IPS-18c (cell line): Measurements from ENCODE around the gene LCE5A.
"Not testable (repeated sequence)": the region's sequence is repeated elsewhere in the genome, so short reads cannot be mapped to it uniquely, and the experiment has no call there.

ENCODE experiments used
- H3K4me3 ChIP-seq: 2 replicates; pipeline ENCODE4 v1.7.0; 2013; ENCODE audit warnings: low read depth, mild to moderate bottlenecking, low read length, moderate library complexity; ENCODE audit not compliant: insufficient read depth
- H3K9me3 ChIP-seq: one replicate; pipeline ENCODE4 v1.6.1; 2013; ENCODE audit warnings: mild to moderate bottlenecking, low read length, moderate library complexity; ENCODE audit not compliant: control insufficient read depth, insufficient read depth

Gene LCE5A, protein sequence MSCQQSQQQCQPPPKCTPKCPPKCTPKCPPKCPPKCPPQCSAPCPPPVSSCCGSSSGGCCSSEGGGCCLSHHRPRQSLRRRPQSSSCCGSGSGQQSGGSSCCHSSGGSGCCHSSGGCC

DNA sequence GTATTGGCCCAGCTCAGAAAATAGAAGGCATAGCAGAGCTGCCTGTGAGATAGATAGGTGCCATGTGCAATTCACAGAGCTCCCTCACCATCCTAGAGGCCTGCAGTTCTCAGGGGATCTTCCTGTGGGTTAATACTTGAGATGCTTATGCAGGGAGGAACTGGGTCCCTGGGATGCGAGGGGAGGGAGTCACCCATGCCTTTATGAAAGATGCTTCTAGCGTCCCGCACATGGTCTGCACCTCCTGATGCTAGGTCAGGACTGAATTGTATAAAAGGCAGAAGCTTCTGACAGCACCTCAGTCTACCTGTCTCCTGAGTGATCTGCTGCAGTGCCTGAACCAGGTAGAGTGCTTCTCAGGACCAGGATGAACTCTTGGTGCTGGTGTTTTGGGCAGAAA is at the start of gene LCE5A:
Gene LCE5A (plus strand): TSS at position 301 of the 400 bp plus-strand sequence. CDS start 732 bp downstream, outside the sequence.
- Histone ChIP-seq H3K9me3 (peaks cover 10% of the 10 kb centered on the region), H3K4me3 (no peak within 1 kb of the TSS)

DNA sequence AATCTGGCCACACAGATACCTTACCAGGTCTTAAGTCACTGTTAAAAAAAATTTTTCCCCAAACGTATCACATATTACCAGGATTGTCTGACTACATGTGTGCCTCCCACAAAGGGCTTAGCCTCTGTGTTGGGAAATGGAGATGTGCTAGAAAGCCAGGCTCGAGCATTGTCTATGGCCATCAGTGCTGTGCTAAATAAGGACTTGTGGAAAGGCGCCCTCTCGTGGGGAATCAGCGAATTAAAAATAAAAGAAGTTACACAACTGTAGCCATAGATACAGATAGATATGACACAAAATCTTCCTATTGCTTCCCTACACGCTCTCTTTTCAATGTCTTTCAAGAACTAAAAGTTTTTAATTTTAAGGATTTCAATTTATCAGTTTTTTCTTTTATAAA is 49.1 kb upstream of the LCE5A start:
- no peak overlapping the region for H3K4me3 ChIP-seq
- peaks cover 2% of the 10 kb centered on the region for H3K9me3 ChIP-seq

DNA sequence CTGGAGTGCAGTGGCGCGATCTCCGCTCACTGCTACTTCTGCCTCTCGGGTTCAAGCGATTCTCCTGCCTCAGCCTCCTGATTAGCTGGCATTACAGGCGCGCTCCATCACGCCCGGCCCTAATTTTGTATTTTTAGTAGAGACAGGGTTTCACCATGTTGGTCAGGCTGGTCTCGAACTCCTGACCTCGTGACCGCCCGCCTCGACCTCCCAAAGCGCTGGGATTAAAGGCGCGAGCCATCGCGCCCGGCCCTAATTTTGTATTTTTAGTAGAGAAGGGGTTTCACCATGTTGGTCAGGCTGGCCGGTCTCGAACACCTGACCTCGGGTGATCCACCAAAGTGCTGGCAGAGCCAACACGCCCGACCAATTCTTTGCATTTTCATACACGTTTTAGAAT is 48.0 kb upstream of the LCE5A start:
- no peak overlapping the region for H3K4me3 ChIP-seq

DNA sequence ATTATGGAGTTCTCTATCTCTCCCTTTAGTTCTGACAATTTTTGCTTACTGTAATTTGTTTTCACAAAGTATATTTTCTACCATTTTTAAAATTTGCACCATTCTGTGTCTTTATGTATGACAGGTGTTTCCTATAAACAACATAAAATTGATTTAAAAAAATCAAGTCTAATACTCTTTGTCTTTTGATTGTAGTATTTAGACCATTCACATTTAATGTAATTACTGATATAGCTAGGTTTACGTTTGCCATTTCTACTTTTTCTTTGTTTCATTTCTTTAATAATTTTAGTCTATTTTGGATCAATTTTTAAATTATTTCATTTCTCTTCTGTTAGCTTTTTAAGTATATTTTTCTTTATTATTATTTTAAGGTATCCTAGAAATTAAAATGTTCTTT is 44.4 kb upstream of the LCE5A start:
- Histone ChIP-seq H3K4me3 (no peak overlapping the region), H3K9me3 (peaks cover 4% of the 10 kb centered on the region)

More for the DNA sequence above, 48.0 kb upstream of the LCE5A start:
- H3K9me3 ChIP-seq = peaks cover under 1% of the 10 kb centered on the region

DNA sequence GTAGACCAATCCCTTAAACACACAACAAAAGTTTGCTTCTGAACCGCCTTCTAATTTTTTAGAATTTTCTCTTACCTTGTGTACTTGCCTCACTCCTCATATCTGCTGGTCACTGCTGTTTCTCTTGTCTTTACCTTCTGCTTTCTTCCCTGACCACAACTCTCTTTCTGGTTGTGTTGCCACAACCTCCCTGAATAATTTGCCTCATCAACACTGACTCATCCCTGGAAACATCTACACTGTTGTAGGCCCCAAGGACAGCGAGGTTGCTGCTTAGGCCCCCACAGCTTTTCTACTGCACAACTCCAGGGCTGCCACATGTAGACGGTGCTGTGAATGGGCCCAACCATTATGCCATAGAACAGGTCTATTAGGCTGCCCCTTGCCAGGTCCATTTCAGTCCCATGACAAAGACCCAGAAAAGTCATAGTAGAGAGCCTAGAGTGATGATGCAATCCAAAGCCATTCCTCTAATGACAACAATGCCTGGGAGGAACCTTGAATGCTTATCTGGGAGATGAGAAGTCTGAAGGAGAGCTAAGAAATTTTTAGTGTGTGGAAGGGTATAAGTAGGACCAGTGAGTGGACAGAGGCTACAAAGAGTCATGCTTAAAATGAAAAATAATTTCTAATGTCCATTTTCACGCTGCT is 36.6 kb upstream of the LCE5A start:
- Histone ChIP-seq H3K4me3 (no peak overlapping the region), H3K9me3 (peaks cover 15% of the 10 kb centered on the region)

DNA sequence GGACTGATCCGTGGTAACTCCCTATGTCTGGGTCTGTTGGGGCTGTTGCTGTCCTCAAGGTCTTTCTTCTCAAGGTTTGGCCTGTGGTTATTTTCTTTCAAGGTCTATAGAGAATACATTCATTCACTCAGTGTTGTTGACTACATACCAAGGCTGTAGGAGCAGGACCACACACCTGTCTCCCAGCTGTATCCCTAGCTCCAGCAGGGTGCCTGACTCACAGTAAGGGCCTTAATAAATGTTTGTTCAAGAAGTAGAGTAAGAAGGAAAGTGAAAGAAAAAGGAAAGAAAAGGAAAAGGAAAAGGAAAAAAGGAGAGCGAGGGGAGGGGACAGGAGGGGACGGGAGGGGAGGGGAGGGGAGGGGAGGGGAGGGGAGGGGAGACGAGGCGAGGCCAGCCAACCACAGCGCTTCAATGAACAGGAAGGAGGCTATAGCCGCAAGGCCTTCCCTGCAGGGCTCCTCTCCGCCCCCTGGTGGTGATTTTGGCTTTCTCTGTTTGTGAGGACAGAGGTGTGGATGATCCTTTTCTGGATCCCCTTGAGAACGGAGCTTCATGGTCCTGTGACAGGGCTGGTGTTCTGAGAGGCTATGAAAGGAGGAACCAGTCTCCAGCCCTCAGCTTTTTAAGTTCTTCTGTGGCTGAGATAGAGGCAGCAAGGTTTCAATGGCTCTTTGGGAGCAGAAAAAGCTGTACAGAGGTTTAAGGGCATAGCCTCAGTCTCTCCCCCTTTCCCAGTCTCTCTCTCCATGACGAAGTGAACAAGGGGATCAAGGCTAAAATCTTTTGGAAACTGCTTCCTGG is 30.6 kb upstream of the LCE5A start:
- Histone ChIP-seq H3K9me3 (peaks cover 12% of the 10 kb centered on the region), H3K4me3 (no peak overlapping the region)

DNA sequence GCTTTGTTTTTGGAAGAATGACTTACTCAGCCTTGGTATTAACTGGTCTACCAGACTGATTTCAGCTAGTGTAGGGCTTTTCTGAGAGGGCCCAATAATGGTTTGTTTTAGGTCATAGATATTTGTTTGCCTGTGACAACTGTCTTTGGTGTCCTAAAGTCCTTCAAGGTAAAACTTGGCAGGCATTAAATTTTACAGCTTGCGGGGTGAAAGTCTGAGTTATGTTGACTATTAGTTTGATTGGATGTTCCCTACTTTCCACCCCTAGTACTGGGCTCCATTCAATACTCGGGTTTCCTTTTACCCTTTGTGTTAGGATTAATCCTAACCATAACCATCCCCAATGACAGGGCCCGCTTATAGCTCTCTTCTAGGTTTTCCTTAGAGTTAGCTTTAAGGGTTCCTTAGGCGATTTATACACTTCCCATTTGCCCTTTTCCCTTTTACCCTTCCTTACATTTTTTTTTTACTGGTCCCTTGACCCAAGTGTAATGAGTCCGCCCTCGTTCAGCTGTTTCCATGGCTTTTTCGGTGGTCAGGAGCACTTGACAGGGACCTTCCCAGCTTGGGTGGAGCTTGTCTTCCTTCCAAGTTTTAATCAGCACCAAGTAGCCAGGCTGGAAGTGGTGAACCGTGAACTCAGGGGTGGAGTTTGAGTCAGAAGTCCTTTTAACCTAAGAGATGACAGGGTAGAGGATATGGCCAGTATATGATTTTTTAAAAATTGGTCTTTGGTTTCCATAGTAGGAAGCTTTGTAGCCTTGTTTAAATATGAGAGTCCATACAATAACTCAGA is 28.5 kb upstream of the LCE5A start:
- H3K4me3 ChIP-seq = no peak overlapping the region

DNA sequence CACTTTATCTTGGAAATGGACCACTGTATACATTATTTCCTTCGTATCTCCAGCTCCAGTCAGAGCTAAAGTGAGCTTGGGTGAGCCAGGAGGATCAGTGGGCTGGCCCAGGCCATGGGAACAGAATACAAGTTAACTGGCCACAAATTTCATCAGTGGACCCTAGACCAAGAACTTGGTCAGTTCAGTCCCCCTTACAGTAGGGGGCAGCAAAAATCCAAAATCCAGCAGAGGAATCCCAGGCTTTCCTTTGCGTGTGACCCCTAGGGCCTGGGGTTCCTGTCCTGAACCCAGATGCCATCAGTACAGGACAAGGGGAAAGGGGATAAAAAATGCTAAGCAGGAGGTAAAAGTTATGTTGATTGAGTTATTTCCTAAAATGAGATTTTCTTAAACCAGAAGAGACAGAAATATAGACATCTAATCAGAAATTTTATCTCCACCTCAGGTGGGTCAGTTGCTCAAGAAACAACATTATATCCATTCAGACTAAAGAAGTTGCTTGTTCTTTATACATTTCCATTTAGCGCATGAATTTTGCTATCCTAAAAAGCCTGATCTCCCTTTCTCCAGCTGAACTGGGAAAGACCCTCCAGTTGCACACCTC is 24.1 kb upstream of the LCE5A start:
- Histone ChIP-seq H3K4me3 (no peak overlapping the region), H3K9me3 (no peaks in the 10 kb centered on the region)

More for the DNA sequence above, 28.5 kb upstream of the LCE5A start:
- H3K9me3 ChIP-seq = peaks cover 11% of the 10 kb centered on the region

DNA sequence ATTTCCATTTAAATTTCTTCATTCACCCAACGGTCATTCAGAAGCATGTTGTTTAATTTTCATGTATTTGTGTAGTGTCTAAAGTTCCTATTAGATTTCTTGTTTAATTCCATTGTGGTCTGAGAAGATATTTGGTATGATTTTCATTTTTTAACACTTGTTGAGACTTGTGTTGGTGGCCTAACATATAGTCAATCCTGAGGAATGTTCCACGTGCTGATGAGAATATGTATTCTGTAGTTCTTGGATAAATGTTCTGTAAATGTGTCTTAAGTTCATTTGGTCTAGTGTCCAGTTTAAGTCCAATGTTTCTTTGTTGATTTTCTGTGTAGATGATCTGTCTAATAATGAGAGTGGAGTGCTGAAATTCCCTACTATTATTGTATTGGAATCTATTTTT is 22.7 kb upstream of the LCE5A start:
- Histone ChIP-seq H3K4me3 (no peak overlapping the region), H3K9me3 (no peaks in the 10 kb centered on the region)

DNA sequence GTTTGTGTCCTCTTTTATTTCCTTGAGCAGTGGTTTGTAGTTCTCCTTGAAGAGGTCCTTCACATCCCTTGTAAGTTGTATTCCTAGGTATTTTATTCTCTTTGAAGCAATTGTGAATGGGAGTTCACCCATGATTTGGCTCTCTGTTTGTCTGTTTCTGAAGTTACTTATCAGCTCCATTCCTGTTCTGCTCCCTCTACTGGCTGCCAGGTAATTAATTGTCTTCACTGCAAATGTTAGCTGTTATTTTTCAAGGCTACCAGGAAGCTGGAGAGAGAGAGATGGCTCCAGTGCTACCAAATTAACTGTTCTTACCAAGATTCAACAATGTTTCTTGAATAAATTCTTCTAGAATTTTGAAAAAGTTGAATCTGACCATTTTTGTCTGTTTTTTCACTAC is 19.1 kb upstream of the LCE5A start:
- not testable (repeated sequence) for H3K4me3 ChIP-seq, H3K9me3 ChIP-seq

DNA sequence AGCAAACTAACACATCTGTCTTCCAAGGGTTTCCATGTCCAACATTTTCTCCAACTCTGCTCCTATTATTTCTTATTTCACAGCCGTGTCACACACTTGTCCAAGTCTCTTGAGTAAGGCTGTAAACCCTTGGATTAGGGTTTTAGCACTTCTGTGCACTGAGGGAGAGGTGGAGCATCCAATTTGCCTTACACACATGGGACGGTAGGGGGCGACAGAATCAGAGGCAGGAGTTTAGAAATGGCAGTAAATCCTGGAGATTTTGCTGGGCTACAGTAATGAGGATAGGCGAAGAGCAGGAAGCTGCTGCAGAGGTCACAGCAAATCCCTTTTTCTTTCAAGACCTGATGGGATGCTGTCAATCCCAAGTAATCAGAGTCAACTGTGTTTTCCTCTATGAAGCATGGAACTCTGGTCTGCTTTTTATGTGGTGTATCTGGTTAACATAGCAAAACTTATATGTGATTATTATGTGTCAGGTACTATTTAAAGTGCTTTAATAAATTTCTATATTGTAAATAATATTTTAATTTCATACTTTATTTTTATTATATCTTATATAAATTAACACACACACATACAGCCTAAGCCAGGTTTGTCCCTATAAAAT is 15.4 kb upstream of the LCE5A start:
- H3K9me3 ChIP-seq = peaks cover 7% of the 10 kb centered on the region
- H3K4me3 ChIP-seq = no peak overlapping the region

DNA sequence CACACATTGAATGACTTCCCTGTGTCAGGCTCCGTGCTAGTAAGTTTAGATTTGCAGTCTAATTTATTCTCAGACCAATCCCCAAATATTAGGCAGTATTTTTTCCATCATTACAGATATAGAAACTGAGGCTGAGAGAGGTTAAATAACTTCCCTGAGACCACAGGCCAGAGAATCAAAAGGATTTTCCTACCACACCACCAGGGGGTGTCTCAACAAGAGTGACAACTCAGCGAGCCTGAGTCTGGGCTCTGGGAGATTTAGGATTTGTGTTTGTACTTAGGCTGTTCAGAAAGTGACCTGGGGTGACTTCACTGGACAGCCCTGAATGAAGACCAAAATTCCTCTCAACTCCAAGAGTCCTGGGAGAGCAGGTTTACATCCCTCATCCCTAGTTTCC is 13.3 kb upstream of the LCE5A start:
- no peak overlapping the region for H3K4me3 ChIP-seq

DNA sequence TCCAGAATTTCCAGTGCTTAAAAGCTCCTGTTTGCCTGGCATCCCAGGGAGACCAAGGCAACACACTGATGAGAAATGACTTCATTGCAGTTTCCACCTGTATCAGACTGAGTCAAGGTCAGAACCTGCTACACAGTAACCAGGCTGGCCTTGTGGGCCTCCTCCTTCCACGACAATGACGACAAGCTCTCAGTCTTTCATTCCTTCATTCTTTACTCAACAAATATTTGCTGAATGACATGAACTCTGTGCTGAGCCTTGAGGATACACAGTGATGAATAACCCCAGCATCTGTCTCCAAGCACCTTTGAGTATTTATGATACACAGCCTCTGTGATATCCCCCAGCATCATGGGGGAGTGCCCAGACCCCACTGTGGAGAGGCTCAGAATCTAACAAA is 8.9 kb upstream of the LCE5A start:
- H3K9me3 ChIP-seq = peaks cover 16% of the 10 kb centered on the region
- H3K4me3 ChIP-seq = no peak overlapping the region

More for the DNA sequence above, 13.3 kb upstream of the LCE5A start:
- H3K9me3 ChIP-seq = peaks cover 13% of the 10 kb centered on the region

DNA sequence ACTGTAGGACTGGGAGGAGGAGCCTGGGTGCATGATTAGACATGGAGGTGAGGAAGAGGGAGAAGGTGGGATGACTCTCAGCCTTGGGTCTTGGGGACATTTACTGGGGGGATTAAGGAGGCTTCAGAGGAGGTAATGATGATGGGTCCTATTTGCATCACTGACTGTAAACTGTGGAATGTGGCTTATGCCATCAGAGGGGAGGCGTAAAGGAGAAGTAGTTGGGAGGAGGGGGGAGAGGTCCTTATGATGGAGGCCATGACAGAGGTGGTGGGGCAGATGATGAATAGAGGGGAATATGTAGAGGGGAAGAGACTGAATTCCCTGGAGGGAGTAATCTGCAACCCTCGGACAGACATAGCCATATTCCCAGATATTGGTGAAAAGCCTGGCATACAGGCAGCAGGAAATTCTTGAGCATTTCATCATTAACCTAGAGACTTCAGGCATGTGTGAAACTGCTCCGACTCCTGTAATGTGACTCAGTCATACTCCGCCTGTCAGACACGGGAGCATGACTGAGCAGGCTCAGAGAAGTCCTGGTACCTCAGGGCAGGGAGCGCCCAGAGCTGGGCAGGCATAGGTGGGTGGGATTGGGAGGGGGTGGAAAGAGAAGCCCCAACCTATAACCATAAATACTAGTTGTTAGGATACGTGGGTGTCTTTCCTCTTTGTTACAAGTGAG is 8.0 kb upstream of the LCE5A start:
- Histone ChIP-seq H3K9me3 (peaks cover 15% of the 10 kb centered on the region), H3K4me3 (no peak overlapping the region)

DNA sequence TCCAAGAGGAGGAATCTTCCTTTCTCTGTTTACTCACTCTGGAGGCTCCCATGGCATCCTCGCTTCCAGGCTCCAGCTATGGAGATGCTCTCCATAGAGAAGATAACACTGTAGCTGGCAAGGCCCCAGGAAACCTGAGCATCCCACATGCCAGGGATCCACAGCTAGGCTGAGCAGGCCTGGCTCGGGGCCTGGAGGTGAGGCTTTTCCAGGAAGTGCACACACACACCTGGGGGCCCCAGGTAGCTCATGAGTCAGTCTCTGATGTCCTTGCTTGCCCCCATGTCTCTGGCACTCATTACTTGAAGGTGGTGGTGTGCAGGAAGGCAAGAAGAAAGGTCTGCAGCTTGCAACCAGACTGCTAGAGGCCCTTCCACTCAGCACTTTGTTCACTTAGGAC is 5.5 kb upstream of the LCE5A start:
- no peak overlapping the region for H3K4me3 ChIP-seq

DNA sequence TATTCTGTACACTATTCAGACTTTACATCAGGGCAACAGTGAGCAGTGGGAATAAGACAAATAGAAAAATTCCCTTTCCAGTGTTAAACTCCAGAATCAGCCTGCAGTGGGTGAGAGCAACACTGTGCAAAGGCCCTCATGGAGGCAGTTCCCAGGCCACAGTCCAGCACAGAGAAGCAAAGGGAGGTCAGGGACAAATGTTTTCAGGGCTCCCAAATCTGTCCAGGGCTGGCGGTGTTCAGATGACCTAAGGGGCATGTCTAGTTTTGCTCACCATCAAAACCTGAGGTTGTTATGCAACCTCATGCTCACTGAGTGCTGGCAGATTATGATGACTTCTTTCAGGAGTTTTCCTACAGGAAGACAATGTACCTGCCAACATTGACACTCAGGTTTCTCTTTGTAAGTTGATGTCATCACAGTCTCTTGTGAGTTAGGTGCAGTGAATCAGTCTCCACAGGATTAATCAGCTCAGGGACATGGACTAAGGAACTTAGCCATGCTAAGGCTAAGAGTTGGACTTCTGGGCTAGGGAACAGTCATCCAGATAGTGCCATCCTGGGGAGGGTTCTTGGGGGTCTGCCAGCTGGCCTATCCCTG is 3.6 kb upstream of the LCE5A start:
- Histone ChIP-seq H3K9me3 (peaks cover 14% of the 10 kb centered on the region), H3K4me3 (no peak overlapping the region)

More for the DNA sequence above, 5.5 kb upstream of the LCE5A start:
- peaks cover 17% of the 10 kb centered on the region for H3K9me3 ChIP-seq
